NCI-H345 (cell line): ENCODE results near the gene ZC3H12D.
"Not testable (repeated sequence)": the region's sequence is repeated elsewhere in the genome, so short reads cannot be mapped to it uniquely, and the experiment has no call there.

Experiments
- DNase-seq: peaks from one replicate; lab custom pipeline; 2025; lab: John Stamatoyannopoulos, UW

The ZC3H12D gene

DNA sequence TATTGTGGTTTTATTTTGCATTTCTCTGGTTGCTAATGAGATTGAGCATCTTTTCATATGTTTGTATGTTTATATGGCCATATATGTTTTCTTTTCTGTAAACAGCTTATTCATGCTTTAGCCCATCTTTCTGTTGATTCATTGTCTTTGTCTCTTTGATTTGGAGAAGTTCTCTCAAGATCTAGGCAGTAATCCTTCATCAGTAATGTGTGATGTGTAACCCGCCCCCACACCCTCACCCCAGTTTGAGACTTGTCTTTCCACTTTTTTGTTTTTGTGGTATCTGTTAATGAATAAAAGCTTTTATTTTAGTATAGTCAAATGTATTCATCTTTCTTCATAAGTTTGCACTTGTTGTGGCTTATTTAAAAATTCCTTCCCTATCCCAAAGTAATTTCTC lies 26.0 kb downstream of the ZC3H12D start:
- no peak for DNase-seq

DNA sequence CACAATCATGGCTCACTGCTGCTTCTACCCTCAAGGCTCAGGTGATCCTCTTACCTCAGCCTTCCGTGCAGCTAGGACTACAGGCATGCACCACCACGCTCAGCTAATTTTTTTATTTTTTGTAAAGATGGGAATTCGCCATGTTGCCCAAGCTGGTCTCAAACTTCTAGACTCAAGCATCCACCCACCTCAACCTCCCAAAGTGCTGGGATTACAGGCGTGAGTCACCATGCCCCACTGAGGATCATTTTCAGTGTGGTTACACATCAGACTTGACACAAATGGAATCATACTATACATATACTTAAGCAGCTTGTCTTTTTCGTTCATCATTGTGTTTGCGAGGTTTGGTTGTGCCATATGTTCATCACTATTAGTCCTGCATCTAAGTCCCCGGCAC lies 26.6 kb downstream of the ZC3H12D start:
- DNase-seq: no peak

DNA sequence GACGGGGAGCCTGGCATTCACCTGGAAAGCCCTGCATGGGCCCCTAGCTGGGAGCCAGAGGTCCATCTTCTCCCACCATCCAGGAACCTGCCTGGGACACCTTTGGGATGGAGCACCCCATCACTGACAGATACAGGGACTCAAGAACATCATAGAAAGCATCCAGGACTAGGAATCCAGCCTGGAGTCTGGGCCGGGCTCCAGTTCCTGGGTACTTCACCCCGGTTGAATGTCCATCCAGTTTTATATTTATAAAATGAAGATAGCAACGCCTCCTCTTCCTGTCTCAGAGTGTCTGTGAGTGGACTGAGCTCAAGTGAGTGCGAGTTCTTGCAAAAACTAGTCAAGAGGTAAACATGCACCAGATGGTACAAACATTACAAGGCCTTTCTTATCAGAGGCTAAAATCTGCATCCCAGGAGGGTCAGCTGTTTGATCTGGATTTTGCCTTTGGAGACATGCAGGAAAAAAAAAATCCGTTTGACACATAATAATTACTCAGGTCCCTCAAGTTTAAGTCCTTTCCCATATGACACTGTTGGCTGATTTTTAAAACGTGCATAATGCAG lies 27.4 kb downstream of the ZC3H12D start:
- DNase-seq: no peak

DNA sequence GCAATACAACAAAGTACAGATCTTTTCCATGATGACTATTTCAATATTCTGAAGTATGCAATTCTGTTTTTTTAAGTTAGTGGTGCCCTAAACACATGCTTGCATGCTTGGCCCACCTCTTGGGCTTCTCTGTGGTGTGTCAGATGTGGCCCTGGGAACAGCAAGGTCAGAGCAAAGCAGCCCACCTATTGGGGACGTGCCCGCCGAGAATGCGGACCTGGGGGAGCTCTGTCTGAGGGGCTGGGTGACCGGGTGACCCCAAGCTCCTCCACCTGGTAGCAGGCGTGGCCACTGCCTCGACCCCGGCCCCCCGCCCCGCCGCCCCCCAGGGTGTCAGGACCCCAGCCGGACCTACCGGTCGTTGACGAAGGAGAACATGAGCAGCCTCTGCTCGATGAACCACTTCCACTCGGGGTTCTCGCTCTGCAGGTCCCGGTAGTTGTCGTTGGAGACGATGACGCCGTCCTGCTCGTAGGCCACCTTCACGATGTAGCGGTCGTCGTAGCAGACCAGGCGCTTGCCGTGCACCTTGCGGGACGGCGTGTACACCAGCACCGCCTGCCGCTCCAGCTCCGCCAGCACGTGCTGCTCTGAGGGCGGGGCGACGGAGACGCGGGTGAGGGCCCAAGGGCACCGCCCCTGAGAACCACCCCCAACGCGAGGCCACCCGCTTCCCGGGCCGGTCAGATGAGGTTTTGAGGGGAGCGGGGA lies 28.3 kb downstream of the ZC3H12D start:
- DNase-seq: no peak

- no peak for DNase-seq
Measured at GRCh38 chr6:149455031-149455732, 29.6 kb downstream of the ZC3H12D start.

- no peak for DNase-seq
Measured at GRCh38 chr6:149454346-149454848, 30.4 kb downstream of the ZC3H12D start.

- no peak for DNase-seq
Measured at GRCh38 chr6:149453597-149454345, 31.0 kb downstream of the ZC3H12D start.

GRCh38 chr6:149452037-149452939 lies 32.5 kb downstream of the ZC3H12D start:
- DNase-seq: no peak

DNA sequence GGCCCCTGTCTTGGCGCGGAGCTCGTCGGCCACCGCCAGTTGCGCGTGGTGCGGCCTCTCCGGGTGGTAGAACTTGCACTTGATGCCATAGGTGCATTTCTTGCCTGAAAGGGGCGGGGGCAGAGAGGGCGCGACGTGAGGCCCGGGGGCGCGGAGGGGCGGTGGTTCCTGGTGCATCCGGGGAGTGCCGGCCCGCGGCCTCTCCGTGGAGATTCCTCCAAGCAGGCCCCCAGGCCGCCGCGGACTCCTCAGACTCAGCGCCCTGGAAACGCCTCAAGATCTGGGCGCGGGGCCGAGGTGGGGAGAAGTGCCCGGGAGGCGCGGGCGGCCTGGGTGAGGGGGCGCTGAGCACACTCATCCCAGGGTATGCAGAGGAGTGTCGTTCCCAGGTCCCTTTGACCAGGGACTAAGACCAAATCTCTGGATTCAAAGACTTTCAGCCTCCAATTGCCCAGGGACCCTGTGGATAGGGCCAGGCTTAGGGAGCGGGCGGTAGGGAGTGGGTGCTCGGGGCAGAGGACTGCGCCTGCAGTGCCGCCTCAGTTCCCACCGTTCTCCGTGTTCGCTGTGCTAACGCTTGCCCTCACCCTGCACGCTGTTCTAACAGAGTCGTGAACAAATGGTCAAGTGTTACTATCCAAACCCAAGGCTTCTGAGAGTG lies 33.3 kb downstream of the ZC3H12D start:
- DNase-seq: no peak

DNA sequence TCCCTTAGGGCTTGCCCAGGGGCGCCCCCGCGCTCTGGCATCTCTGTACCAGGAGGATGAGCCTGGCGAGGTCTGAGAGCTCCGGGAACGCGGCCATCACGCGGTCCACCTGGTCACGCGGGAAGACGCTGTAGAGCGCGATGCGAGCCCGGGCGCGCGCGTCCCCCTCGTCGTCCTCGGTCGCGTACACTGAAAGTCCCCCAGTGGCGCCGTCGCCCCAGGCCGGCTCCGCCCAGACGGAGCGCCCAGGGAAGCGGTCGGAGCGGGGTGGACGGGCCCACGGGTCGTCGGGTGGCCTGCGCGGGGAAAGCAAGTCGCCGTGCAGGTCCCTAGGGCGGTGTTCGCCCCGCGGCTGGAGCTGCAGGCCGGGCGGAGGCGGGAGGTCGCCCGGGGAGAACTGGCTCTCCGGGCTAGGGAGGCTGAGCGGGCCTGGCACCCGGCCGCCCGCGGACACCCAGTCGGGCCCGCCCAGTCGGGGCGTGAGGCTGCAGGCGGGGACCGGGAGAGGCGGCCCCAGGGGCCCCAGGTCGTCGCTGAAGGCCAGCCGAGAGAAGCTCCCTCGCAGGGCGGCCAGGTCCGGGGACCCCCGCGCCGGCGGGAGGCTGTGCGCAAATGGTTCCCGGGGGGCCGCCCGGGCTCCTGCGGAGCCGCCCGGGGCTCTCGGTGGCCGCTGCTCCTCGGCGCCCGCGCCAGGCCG lies 34.0 kb downstream of the ZC3H12D start:
- DNase-seq: peak; percentile 8

GRCh38 chr6:149449831-149450678 lies 34.8 kb downstream of the ZC3H12D start:
- no peak for DNase-seq

DNA sequence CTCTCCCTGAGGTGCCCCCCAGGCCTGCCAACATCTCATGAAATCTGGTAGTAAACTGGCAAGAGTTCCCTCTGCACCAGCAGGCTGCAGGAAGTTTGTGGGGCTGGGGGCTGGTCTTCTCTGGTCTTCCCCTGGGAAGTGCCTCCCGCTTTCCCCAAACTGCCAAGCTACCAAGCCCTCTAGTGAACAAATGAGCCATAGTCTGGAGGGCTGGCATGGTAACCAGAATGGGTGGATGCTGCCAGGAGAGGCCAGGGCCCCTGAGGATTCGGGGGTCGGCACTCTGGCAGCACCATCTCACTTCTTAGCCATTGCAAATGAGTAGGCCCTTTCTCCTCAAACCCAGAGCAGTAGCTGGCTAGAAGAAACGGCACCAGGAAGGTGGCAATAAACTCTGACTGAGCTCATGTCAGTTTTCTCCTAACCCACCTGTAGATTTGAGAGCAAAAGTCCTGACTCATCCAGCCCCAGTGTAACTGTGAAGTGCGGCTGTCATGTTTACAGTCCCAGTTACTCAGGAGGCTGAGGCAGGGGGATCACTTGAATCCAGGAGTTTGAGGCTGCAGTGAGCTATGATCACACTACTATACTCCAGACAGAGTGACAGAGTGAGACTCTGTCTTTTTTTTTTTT lies 35.9 kb downstream of the ZC3H12D start:
- DNase-seq: no peak

DNA sequence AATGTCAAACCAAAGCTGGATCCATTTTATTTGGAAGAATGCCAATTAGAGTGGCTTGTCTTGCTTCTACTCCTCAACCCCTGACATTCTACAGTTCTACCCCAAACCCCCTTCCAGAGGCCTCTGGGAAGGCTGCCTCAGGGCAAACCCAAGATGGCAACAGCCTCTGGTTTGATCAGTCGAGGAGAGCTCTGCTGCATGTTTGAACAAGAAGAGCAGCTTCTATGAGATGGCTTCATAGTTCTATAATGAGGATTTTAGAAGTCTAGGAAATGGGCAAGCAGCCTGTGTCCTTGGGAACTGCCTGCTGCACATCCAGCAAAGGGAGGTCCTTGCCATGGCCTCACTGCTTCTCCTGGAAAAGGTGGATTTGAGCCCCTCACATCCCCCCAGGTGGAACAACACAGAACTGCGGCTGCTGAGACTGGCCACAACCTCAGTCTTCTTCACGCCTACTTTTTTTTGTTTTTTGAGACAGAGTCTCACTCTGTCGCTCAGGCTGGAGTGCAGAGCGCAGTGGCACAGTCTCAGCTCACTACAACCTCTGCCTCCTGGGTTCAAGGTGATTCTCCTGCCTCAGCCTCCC lies 37.9 kb downstream of the ZC3H12D start:
- DNase-seq: no peak

GRCh38 chr6:149445573-149445972 lies 39.2 kb downstream of the ZC3H12D start:
- no peak for DNase-seq

DNA sequence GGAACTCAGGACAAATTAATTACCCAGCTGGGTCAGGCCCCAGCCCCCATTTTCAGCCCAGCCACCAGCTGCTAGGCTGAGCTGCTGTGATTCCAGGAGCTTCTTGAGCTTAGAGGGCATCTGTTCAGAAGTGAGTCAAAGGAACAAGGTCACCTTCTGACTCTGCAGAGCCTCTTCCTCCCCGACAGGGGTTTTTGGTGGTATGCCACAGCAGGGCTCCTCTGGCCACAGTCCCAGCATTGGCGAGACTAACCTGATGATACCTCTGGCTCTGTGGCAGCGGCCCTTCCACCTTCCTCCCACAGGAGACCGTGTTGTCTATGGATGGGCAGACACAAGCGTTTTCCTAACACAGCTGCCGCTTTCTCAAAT lies 39.7 kb downstream of the ZC3H12D start:
- DNase-seq: no peak

DNA sequence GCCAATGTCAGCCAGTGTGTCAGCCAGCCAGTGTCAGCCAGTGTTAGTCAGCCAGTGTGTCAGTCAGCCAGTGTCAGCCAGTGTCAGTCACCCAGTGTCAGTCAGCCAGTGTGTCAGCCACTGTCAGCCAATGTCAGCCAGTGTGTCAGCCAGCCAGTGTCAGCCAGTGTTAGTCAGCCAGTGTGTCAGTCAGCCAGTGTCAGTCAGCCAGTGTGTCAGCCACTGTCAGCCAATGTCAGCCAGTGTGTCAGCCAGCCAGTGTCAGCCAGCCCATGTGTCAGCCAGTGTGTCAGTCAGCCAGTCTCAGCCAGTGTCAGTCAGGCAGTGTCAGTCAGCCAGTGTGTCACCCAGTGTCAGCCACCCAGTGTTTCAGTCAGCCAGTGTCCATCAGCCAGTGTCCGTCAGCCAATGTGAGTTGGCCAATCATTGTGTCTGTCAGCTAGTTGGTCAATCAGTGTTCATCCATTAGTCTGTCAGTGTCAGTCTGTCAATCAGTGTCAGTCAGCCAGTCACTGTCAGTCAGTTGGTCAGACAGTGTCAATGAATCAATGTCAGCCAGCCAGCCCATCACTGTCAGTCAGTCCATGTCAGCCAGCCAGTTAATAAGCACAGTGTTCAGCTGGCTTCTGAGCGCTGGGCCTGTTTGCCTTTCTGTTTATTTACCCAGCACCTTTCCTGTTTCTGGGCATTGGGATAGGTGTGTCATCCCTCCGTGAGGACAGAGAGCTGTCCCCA lies 40.3 kb downstream of the ZC3H12D start:
- DNase-seq: not testable (repeated sequence)

DNA sequence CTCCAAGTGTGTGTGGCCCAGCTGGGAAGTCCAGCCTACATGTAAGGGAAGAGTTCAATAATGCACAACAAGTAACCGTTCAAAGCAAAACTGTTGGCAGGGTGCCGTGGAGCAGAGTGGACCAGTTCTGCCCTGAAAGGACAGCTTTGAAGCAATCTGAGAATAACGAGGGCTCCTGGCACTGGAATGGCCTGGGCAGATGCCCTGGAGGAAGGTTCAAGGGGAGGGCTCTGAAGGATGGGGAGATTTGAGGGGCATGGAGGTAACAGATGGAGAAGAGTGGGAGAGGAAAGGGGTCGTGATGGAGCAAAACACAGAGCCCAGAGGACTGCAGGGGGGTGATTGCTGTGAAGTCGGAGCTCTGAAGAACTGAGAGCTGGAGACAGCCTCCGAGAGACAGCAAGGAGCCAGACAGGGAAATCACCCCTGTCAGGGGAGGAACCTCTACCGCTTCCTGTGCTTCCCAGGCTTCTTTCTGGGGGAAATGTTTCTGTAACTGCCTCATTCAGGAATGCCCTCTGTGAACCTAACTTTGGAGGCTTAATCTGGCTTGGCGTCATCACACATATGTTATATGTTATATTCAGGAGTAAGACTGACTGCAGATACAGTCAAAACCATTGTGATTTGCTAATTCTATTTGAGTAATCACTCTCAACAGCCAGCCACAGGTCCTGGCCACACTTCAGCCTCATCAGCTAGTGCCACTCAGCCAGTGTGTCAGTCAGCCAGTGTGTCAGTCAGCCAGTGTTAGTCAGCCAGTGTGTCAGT lies 41.2 kb downstream of the ZC3H12D start:
- no peak for DNase-seq
